NCI-H1694 (cell line): ENCODE results near the gene LRG1.
"Not testable (repeated sequence)": the region's sequence is repeated elsewhere in the genome, so short reads cannot be mapped to it uniquely, and the experiment has no call there.

Experiments used
- DNase-seq: peaks from one replicate; lab custom pipeline; 2025; lab: John Stamatoyannopoulos, UW

LRG1 gene

GRCh38 chr19:4529924-4530522, 9.8 kb downstream of the LRG1 start:
- no peak for DNase-seq

GRCh38 chr19:4528843-4529242, 11.0 kb downstream of the LRG1 start:
- no peak for DNase-seq

- not testable (repeated sequence) for DNase-seq
Measured at GRCh38 chr19:4527377-4527776, 12.5 kb downstream of the LRG1 start.

GRCh38 chr19:4525563-4526002, 14.3 kb downstream of the LRG1 start:
- no peak for DNase-seq

- DNase-seq: peak; percentile 53
Measured at GRCh38 chr19:4524808-4525562, 14.9 kb downstream of the LRG1 start.

- no peak for DNase-seq
Measured at GRCh38 chr19:4523306-4524110, 16.3 kb downstream of the LRG1 start.

- no peak for DNase-seq
Measured at GRCh38 chr19:4522291-4523002, 17.4 kb downstream of the LRG1 start.

- no peak for DNase-seq
Measured at GRCh38 chr19:4521888-4522242, 18.0 kb downstream of the LRG1 start.

- DNase-seq: no peak
Measured at GRCh38 chr19:4521170-4521887, 18.5 kb downstream of the LRG1 start.

GRCh38 chr19:4519521-4520277, 20.1 kb downstream of the LRG1 start:
- DNase-seq: no peak

GRCh38 chr19:4519172-4519496, 20.7 kb downstream of the LRG1 start:
- no peak for DNase-seq

- DNase-seq: no peak
Measured at GRCh38 chr19:4518345-4519171, 21.3 kb downstream of the LRG1 start, which contains the start of gene PLIN4. Gene PLIN4 (minus strand): TSS chr19:4518486. CDS start chr19:4518272, 214 bp downstream.

- no peak for DNase-seq
Measured at GRCh38 chr19:4517451-4518057, 22.3 kb downstream of the LRG1 start.

GRCh38 chr19:4516939-4517300, 22.9 kb downstream of the LRG1 start:
- DNase-seq: no peak

- DNase-seq: no peak
Measured at GRCh38 chr19:4516199-4516938, 23.5 kb downstream of the LRG1 start.

- DNase-seq: no peak
Measured at GRCh38 chr19:4515732-4516131, 24.1 kb downstream of the LRG1 start.

GRCh38 chr19:4513248-4513647, 26.6 kb downstream of the LRG1 start:
- no peak for DNase-seq

GRCh38 chr19:4512070-4512469, 27.8 kb downstream of the LRG1 start:
- DNase-seq: no peak
